Parathyroid adenoma (tissue), 2 donors: ENCODE results near the gene EXOG.

ENCODE experiments used
- H2AFZ ChIP-seq: fragments of 300-600 bp; sonication (generic); one replicate; pipeline ENCODE4 v1.7.0; 2017; ENCODE audit warnings: antibody characterized with exemption, mild to moderate bottlenecking
- H3K27ac ChIP-seq: fragments of 300-600 bp; sonication (generic); one replicate; pipeline ENCODE4 v1.7.0; 2017
- H3K27me3 ChIP-seq: fragments of 300-600 bp; sonication (generic); one replicate; pipeline ENCODE4 v1.7.0; 2017; ENCODE audit warnings: low read length; ENCODE audit not compliant: control insufficient read depth, insufficient read depth
- H3K36me3 ChIP-seq: fragments of 300-600 bp; sonication (generic); one replicate; pipeline ENCODE4 v1.7.0; 2017; ENCODE audit warnings: low read length; ENCODE audit not compliant: control insufficient read depth, insufficient read depth
- H3K4me1 ChIP-seq: fragments of 300-600 bp; sonication (generic); one replicate; pipeline ENCODE4 v1.7.0; 2017; ENCODE audit warnings: control low read depth
- H3K4me2 ChIP-seq: fragments of 300-600 bp; sonication (generic); one replicate; pipeline ENCODE4 v1.7.0; 2017; ENCODE audit warnings: low read length
- H3K4me3 ChIP-seq: fragments of 300-600 bp; sonication (generic); one replicate; pipeline ENCODE4 v1.7.0; 2017; ENCODE audit warnings: low read depth, low read length
- H3K79me2 ChIP-seq: fragments of 300-600 bp; sonication (generic); one replicate; pipeline ENCODE4 v1.7.0; 2017; ENCODE audit warnings: control low read depth
- H3K9ac ChIP-seq: fragments of 300-600 bp; sonication (generic); one replicate; pipeline ENCODE4 v1.7.0; 2017; ENCODE audit warnings: mild to moderate bottlenecking
- H3K9me3 ChIP-seq: fragments of 300-600 bp; sonication (generic); one replicate; pipeline ENCODE4 v1.7.0; 2017; ENCODE audit warnings: low read length; ENCODE audit not compliant: control insufficient read depth
- TF ChIP-seq, protein P1 (sequence below): fragments of 300-600 bp; sonication (generic); IDR thresholded peaks from one replicate; pipeline ENCODE4 v1.7.0; 2017; ENCODE audit warnings: antibody characterized with exemption, mild to moderate bottlenecking
- donor health status: primary hyperparathyroidism.

The EXOG gene

GRCh38 chr3:38558864-38559263, 62.7 kb downstream of the EXOG start:
- H3K27me3 ChIP-seq = no peaks in the 10 kb centered on the region
- TF ChIP-seq, protein P1, sequence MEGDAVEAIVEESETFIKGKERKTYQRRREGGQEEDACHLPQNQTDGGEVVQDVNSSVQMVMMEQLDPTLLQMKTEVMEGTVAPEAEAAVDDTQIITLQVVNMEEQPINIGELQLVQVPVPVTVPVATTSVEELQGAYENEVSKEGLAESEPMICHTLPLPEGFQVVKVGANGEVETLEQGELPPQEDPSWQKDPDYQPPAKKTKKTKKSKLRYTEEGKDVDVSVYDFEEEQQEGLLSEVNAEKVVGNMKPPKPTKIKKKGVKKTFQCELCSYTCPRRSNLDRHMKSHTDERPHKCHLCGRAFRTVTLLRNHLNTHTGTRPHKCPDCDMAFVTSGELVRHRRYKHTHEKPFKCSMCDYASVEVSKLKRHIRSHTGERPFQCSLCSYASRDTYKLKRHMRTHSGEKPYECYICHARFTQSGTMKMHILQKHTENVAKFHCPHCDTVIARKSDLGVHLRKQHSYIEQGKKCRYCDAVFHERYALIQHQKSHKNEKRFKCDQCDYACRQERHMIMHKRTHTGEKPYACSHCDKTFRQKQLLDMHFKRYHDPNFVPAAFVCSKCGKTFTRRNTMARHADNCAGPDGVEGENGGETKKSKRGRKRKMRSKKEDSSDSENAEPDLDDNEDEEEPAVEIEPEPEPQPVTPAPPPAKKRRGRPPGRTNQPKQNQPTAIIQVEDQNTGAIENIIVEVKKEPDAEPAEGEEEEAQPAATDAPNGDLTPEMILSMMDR = no peak
- H3K27ac ChIP-seq = no peak overlapping the region
- no peak overlapping the region for H2AFZ ChIP-seq
- H3K4me3 ChIP-seq = no peak overlapping the region
- H3K9me3 ChIP-seq = no peaks in the 10 kb centered on the region
- H3K79me2 ChIP-seq = no peaks in the 10 kb centered on the region
- H3K36me3 ChIP-seq = no peaks in the 10 kb centered on the region
- no peak overlapping the region for H3K9ac ChIP-seq
- no peaks in the 10 kb centered on the region for H3K4me1 ChIP-seq
- H3K4me2 ChIP-seq = no peak overlapping the region

GRCh38 chr3:38560284-38560683, 64.1 kb downstream of the EXOG start:
- Histone ChIP-seq H3K27me3 (no peaks in the 10 kb centered on the region), H3K4me2 (no peak overlapping the region), H3K27ac (no peak overlapping the region), H3K79me2 (no peaks in the 10 kb centered on the region), H3K4me3 (no peak overlapping the region), H3K36me3 (no peaks in the 10 kb centered on the region), H3K9me3 (no peaks in the 10 kb centered on the region), H2AFZ (no peak overlapping the region), H3K4me1 (no peaks in the 10 kb centered on the region), H3K9ac (no peak overlapping the region)
- TF ChIP-seq, protein P1 = no peak

GRCh38 chr3:38560996-38561717, 65.0 kb downstream of the EXOG start:
- Histone ChIP-seq H3K4me1 (no peaks in the 10 kb centered on the region), H3K4me2 (no peak overlapping the region), H3K36me3 (no peaks in the 10 kb centered on the region), H3K9me3 (no peaks in the 10 kb centered on the region), H3K27ac (no peak overlapping the region), H3K4me3 (no peak overlapping the region), H2AFZ (no peak overlapping the region), H3K27me3 (no peaks in the 10 kb centered on the region), H3K79me2 (no peaks in the 10 kb centered on the region), H3K9ac (no peak overlapping the region)
- TF ChIP-seq, protein P1 = no peak

DNA sequence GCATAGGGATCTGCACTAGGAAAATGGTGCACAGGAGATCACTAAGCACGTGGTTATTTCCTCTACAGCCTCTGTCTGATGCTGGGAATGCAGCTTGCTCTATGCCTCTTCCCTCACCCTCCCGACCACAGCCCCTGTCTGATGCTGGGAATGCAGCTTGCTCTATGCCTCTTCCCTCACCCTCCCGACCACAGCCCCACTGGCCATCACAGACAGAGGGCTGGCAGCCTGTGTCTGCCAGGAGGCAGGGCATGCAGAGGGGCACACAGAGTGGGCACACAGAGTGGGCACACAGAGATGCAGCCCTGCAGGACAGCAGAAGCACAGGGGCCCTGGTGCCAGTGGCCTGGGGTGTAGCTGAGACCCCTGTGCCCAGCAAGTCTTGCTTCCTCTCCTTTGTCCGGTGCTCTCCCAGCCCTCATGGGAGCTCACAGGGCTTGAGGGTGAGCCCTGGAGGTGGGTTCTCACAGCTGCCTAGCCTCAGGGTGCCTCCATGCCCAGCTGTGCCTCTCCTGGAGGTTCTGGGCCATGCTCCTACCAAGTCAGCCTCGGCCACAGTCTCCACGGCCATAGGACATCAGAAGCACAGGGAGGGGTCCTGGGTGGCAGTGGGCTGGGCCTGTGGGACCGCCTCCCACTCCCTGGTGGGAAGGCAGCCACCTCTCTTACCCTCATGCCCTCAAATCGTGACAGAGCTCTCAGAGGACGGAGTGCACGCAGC, 65.8 kb downstream of the EXOG start:
- Histone ChIP-seq H3K4me3 (no peak overlapping the region), H3K36me3 (no peaks in the 10 kb centered on the region), H3K9ac (no peak overlapping the region), H3K4me2 (no peak overlapping the region), H3K79me2 (no peaks in the 10 kb centered on the region), H3K9me3 (no peaks in the 10 kb centered on the region), H3K27ac (no peak overlapping the region), H2AFZ (no peak overlapping the region), H3K4me1 (no peaks in the 10 kb centered on the region), H3K27me3 (no peaks in the 10 kb centered on the region)
- TF ChIP-seq, protein P1 = no peak
